Neuron (in vitro differentiated cells): ENCODE measurements around the gene SPATA22.
"Not testable (repeated sequence)": the region's sequence is repeated elsewhere in the genome, so short reads cannot be mapped to it uniquely, and the experiment has no call there.

ENCODE experiments used
- H2AFZ ChIP-seq: one replicate; pipeline ENCODE4 v1.6.1; 2013; ENCODE audit warnings: low read depth, mild to moderate bottlenecking, inconsistent platforms, low read length, moderate library complexity
- H3K27me3 ChIP-seq: one replicate; pipeline ENCODE4 v1.6.1; 2013; ENCODE audit warnings: low read length; ENCODE audit not compliant: insufficient read depth
- H3K36me3 ChIP-seq: one replicate; pipeline ENCODE4 v1.6.1; 2013; ENCODE audit warnings: low read length; ENCODE audit not compliant: insufficient read depth
- H3K4me1 ChIP-seq: one replicate; pipeline ENCODE4 v1.6.1; 2013; ENCODE audit warnings: low read length; ENCODE audit not compliant: insufficient read depth
- H3K4me3 ChIP-seq: 2 replicates; pipeline ENCODE4 v1.5.1; 2013; ENCODE audit warnings: mild to moderate bottlenecking, low read length, moderate library complexity
- H3K9me3 ChIP-seq: one replicate; pipeline ENCODE4 v1.6.1; 2013; ENCODE audit warnings: low read length

Gene SPATA22

DNA sequence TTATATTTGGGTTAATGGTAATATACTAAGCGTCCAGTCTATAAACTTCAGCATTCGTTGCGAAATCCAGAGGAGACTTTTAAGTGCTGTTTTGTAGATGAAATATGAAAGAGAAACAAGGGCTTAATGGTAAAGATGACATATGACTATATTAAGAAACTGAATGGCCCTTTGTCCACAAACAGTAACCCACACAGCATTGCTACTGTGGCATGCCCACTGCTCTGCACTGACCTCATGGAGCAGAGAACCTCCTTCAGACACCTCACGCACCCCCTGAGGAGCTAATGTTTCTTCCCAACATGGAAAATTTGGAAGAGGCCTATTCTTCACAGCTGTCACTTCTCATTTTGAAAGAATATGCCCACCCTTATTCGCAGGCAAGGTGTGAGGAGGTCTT is 30.8 kb upstream of the SPATA22 start:
- H3K9me3 ChIP-seq = peaks cover 7% of the 10 kb centered on the region
- H3K36me3 ChIP-seq = no peaks in the 10 kb centered on the region
- H3K4me3 ChIP-seq = no peak overlapping the region
- H2AFZ ChIP-seq = no peak overlapping the region
- H3K27me3 ChIP-seq = no peaks in the 10 kb centered on the region
- no peaks in the 10 kb centered on the region for H3K4me1 ChIP-seq

DNA sequence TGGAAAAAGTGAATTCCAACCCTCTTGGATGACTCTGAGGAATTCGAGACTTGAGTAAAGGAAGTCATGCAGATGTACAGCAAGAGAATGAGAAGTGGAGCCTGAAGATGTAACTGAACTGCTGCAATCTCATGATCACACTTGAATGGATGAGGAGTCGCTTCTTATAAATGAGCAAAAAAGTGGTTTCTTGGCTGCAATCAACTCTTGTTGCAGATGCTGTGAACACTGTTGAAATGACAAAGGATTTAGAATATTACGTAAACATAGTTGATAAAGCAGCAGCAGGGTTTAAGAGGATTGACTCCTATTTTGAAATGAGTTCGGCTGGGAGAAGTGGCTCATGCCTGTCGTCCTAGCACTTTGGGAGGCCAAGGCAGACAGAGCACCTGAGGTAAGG is 29.7 kb upstream of the SPATA22 start:
- H3K4me3 ChIP-seq = no peak overlapping the region
- H3K4me1 ChIP-seq = no peaks in the 10 kb centered on the region
- H3K9me3 ChIP-seq = peaks cover 7% of the 10 kb centered on the region
- no peaks in the 10 kb centered on the region for H3K36me3 ChIP-seq
- H3K27me3 ChIP-seq = peaks cover 2% of the 10 kb centered on the region
- no peak overlapping the region for H2AFZ ChIP-seq

DNA sequence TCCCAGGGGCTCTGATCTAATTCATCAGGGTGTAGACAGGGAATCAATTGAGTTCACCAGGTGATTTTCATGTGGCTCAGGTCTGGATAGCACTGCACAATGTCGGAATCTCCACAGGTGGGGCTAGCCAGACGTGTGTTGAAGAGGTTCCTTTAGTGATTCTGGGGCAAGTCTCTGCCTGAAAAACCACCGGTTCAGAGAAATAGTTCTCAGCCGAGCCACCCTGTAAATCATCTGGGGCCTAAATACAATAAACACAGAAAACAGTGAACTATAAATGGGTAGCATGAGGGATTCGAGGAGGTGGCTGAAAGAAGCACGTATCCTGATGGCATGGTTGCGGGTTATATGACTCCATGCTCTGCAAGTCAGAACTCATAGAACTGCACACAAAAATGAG is 25.5 kb upstream of the SPATA22 start:
- peaks cover 7% of the 10 kb centered on the region for H3K9me3 ChIP-seq

DNA sequence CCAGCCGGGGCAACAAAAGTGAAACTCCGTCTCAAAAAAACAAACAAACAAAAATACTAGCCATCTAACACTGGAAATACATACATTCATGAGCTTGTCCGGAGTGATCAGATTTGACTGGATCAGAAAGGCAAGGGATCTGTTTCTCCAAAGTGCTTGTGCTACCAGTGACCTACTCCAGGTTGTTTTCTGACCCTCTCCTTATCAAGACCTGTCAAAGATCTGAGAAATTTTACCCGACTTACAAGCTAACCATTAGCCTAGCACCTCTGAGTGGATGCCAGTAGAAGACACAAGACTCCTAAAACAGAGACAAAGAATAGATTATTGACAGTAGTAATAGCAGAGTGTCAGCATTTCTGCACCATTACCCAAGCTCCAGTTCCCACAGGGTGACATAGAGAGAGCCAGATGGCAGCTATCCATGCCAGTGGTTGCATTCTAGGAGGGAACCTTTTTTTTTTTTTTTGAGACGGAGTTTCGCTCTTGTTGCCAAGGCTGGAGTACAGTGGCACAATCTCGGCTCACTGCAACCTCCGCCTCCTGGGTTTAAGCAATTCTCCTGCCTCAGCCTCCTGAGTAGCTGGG is 14.0 kb upstream of the SPATA22 start:
- H3K36me3 ChIP-seq = no peaks in the 10 kb centered on the region
- H3K9me3 ChIP-seq = no peaks in the 10 kb centered on the region
- no peak overlapping the region for H3K4me3 ChIP-seq
- H3K27me3 ChIP-seq = peaks cover 12% of the 10 kb centered on the region
- no peaks in the 10 kb centered on the region for H3K4me1 ChIP-seq
- H2AFZ ChIP-seq = no peak overlapping the region

More for the DNA sequence above, 25.5 kb upstream of the SPATA22 start:
- Histone ChIP-seq H3K4me1 (no peaks in the 10 kb centered on the region), H3K36me3 (no peaks in the 10 kb centered on the region), H3K4me3 (no peak overlapping the region), H2AFZ (no peak overlapping the region), H3K27me3 (peaks cover 2% of the 10 kb centered on the region)

DNA sequence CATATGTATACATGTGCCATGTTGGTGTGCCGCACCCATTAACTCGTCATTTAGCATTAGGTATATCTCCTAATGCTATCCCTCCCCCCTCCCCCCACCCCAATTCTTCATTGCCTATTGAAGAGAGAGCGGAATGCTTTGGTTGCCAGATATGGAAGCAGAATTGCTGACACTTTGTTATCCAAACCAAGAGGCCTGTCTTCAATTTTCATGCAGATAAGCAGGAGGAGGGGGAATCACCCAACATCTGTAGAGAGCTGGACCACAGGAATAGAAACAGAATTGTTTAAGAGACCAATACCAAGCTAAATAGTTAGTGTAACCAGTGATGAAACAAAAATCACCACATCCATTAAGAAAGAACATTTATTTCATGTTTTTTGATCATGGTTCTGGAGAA is 11.2 kb upstream of the SPATA22 start:
- H2AFZ ChIP-seq = no peak overlapping the region
- H3K36me3 ChIP-seq = no peaks in the 10 kb centered on the region
- no peaks in the 10 kb centered on the region for H3K9me3 ChIP-seq
- no peak overlapping the region for H3K4me3 ChIP-seq
- no peaks in the 10 kb centered on the region for H3K4me1 ChIP-seq
- peaks cover 7% of the 10 kb centered on the region for H3K27me3 ChIP-seq

DNA sequence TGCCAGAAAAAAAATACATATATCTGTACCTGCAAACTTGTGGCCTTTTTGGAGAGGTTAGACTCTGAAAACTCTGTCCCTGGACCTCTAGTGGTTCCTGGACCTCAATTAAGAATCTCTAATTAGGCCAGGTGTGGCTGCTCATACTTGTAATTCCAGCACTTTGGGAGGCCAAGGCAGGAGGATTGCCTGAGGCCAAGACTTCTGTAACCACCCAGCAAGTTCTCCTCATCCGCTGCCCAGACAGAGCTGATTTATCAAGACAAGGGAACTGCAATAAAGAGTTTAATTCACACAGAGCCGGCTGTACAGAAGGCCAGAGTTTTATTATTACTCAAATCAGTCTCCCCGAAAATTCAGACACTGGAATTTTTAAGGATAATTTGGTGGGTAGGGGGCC is 8.4 kb upstream of the SPATA22 start:
- Histone ChIP-seq H3K4me3 (no peak overlapping the region), H3K27me3 (peaks cover 6% of the 10 kb centered on the region), H3K9me3 (no peaks in the 10 kb centered on the region), H3K4me1 (peaks cover 5% of the 10 kb centered on the region), H2AFZ (no peak overlapping the region), H3K36me3 (no peaks in the 10 kb centered on the region)

DNA sequence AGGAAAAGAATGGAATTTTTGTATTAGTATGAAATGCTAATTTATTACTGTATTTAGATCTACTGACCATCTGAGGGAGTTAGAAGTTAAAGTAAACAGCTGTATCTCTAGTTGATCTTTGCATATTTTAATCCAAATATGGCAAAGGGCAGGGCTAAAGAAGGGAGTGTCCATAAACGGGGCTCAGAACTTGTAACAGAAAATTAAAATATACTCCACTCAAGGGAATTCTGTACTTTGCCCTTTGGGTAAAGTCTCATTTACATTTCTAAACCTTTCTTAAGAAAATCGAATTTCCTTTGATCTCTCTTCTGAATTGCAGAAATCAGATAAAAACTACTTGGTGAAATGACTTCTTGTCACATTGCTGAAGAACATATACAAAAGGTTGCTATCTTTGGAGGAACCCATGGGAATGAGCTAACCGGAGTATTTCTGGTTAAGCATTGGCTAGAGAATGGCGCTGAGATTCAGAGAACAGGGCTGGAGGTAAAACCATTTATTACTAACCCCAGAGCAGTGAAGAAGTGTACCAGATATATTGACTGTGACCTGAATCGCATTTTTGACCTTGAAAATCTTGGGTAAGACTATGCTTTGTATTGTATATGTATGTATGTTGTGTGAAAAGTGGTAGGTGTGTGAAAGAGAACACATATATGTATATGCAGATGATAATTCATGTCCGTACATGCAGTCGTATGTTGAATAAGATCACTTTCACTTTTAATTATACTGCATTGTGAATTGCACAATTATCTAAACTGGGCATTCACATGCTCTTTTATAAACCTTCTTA is 4.4 kb upstream of the SPATA22 start, which contains the start of gene ASPA:
Gene ASPA (plus strand): TSS at position 186 of the 799 bp plus-strand sequence. CDS start 163 bp downstream, at position 349.
- Histone ChIP-seq H3K4me3 (no peak within 1 kb of the TSS), H3K27me3 (peaks cover 5% of the 10 kb centered on the region), H3K4me1 (peaks cover 5% of the 10 kb centered on the region), H3K36me3 (no peaks in the 10 kb centered on the region), H2AFZ (no peak within 1 kb of the TSS), H3K9me3 (no peaks in the 10 kb centered on the region)

DNA sequence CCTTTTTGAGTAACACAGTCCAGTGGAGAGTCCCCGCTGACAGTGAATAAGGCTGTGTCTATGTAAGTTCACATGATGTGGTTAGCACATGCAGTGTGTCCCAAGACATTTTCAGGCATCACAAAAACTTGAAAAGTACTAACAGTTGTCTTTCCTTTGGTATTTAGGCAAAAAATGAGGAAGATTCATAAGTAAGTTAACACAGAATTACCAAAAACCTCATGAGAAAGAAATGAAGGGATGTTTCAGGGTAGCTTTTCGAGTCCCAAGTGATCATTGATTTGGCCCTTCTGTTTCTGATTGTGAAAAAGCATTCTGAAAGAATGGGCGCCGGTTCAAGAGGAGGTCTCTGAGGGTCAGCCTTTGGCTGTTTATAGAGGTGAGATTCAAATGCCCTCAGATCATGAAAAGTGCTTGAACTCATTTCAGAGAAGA is 3.6 kb upstream of the SPATA22 start:
- Histone ChIP-seq H3K36me3 (no peaks in the 10 kb centered on the region), H3K9me3 (no peaks in the 10 kb centered on the region), H3K4me3 (no peak overlapping the region), H3K4me1 (peaks cover 5% of the 10 kb centered on the region), H2AFZ (no peak overlapping the region), H3K27me3 (peaks cover 2% of the 10 kb centered on the region)

DNA sequence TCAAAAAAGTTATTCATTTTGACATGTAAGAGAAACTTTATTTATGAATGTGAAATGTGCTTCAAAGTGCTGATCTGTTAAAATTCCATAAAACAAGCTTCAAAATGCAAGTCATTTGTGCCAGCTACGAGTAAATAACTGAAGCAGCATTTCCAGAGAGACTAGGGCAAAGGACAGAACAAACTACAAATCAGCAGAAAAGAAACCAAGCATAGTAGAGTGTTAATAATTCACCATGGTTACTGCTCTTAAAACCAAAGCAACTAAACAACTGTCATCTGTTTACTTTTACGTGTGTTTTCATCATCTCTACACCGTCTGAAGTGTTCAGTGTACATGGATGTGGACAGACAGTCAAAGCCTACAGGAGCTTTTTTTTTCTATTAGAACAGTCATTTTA is 2.6 kb upstream of the SPATA22 start:
- Histone ChIP-seq H3K4me1 (peaks cover 5% of the 10 kb centered on the region), H3K36me3 (no peaks in the 10 kb centered on the region), H3K27me3 (peaks cover 2% of the 10 kb centered on the region), H3K4me3 (no peak overlapping the region), H3K9me3 (no peaks in the 10 kb centered on the region), H2AFZ (no peak overlapping the region)

DNA sequence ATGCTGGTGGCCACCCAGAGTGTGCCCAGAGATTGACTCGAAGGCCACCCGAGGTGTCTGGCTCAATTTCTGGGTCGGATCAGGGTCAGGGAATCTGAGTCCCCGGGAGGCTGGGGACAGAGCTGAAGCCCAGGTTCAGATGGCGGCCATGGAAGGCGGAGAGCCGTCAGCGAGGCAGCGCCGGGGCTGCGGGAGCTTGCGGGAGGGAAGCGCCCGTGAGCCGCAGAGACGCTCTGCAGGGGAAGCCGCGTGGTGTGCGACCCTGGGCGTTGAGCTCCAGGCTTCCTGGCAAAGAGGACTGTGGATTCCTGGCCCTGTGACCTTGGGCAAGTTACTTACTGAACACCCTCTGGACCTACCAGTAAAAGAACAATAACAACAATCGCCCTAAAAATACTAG is 518 bp upstream of the SPATA22 start:
- Histone ChIP-seq H3K27me3 (no peaks in the 10 kb centered on the region), H3K4me1 (peaks cover 5% of the 10 kb centered on the region), H3K9me3 (no peaks in the 10 kb centered on the region), H2AFZ (no peak overlapping the region), H3K4me3 (no peak overlapping the region), H3K36me3 (no peaks in the 10 kb centered on the region)

DNA sequence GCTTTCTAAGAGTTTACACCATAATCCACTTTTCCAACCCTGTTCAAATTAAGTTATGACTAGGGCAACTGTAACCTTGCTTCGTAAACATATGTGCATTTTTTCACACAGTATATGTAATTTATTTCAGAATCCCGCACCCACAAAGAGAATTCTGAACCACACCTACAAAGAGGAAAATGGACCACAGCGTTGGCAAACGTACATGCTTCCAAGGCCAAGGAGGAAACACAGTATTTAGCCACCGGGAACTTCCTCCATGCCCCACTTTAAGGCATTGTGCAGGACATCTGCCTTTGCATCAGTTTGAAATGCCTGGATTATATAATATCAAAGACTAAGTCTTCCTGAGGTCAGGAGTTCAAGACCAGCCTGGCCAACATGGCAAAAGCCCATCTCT is 2.1 kb downstream of the SPATA22 start:
- no peaks in the 10 kb centered on the region for H3K4me1 ChIP-seq
- no peak overlapping the region for H2AFZ ChIP-seq
- no peaks in the 10 kb centered on the region for H3K9me3 ChIP-seq
- H3K36me3 ChIP-seq = no peaks in the 10 kb centered on the region
- H3K27me3 ChIP-seq = no peaks in the 10 kb centered on the region
- H3K4me3 ChIP-seq = no peak overlapping the region

DNA sequence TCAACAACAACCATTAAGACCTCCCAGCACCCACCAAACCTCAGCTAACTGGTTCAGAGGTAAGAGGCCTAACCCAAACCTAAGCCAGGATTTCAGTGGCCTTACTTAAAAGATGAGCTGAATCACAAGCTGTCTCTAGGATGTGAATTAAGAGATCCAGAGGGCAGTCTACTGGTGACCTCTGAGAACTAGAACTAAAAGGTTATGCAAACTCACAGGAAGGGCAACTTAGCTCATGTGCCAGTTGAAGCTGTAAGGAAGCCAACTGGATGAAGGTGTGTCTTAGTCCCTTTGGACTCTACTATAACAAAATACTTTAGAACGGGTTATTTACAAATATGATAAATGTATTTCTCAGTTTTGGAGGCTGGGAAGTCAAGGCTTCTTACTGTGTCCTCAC is 5.3 kb downstream of the SPATA22 start:
- H2AFZ ChIP-seq, H3K27me3 ChIP-seq, H3K4me1 ChIP-seq, H3K36me3 ChIP-seq, H3K4me3 ChIP-seq, H3K9me3 ChIP-seq: not testable (repeated sequence)

DNA sequence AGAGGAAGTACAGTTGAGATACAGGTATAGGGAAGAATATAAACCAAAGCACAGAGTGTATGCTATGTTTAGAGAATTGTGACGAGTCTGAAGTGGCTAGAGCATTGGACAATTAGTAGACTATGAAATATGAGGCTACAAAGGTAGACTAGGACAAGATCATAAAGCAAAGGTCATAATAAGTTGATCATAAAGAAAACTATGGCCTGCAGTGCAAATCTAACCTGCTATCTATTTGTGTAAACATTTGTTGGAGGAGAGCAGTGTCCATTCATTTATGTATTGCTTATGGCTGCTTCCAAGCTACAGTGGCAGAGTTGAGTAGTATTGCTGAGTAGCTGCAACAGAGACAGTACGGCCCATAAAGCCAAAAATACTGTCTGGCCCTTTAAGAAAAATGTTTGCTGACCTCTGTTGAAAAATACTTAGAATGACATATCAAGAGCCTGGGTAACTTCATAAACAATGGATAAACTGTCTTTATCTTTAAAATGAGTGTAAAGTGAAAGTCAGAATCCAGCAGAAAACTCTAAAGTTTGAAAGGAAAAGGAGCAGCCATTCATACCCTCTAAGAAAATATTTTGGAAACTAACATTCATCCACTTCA is 23.5 kb downstream of the SPATA22 start:
- Histone ChIP-seq H3K9me3 (no peaks in the 10 kb centered on the region), H3K27me3 (no peaks in the 10 kb centered on the region), H3K36me3 (no peaks in the 10 kb centered on the region), H3K4me1 (no peaks in the 10 kb centered on the region), H3K4me3 (no peak overlapping the region), H2AFZ (no peak overlapping the region)
